ENCODE measurements around the gene PCCA.
"Not testable (repeated sequence)": the region's sequence is repeated elsewhere in the genome, so short reads cannot be mapped to it uniquely, and the experiment has no call there.

PCCA gene

DNA sequence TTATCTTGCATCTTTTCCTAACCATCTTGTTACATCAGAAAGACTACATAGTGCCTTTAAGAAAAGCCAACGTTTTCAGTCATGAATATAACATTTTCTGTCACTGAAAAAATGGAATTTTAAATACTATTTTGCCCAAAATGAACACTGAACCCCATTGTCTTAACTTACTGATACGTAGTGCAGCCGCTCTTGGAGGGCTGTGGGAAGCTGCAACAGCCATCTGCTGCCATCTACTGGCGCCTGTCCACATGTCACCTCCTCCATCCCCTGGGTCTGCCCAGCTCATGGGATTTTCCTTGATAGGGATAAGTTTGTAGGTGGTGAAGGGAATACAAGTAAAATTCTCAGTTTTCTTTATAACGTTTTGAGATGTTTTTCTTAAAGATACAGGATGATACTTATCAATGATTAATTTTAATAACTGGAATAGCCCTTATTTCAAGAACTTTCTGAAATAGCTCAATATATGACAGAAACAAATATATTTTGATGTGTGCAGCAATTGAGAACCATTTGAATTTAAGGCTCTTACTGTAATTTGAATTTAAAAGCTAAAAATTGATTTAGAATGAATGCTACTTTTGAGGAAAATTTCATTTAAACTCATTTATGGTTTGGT is 426.0 kb downstream of the PCCA start:
- DNase-seq, result peak; percentile 67

DNA sequence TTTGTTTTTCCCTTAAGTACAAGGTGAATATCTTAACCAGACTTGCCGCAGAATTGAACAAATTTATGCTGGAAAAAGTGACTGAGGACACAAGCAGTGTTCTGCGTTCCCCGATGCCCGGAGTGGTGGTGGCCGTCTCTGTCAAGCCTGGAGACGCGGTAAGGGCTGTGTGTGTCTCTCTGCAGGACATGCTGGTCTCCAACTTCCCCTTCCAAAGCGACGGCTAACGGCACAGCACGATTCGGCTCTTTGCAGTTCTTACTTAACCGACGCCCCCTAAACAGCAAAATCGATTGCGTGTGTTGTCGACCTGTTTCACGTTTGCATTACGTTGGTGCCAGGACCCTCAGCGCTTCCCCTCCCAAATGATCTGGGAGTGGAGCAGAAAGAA is 426.5 kb downstream of the PCCA start:
- DNase-seq, result no peak

DNA sequence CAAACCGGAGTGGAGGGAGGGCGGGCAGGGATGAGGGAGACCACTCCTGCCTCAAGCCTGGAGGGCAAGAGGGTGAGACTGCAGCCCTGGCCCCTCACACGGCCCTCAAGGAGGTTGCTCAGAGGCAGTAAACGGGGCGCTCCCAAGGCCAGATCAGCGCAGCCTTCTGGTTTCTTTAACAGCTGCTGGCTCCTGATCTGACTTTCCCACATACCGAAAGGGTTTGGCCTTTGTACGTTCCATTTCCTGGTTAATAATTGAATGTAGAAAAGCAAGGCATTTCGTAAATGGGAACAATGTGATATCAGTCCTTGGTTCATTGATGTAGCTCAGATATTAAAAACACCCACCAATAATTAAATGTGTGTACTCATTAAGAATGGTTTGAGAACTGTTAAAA is 428.2 kb downstream of the PCCA start:
- no peak for DNase-seq

DNA sequence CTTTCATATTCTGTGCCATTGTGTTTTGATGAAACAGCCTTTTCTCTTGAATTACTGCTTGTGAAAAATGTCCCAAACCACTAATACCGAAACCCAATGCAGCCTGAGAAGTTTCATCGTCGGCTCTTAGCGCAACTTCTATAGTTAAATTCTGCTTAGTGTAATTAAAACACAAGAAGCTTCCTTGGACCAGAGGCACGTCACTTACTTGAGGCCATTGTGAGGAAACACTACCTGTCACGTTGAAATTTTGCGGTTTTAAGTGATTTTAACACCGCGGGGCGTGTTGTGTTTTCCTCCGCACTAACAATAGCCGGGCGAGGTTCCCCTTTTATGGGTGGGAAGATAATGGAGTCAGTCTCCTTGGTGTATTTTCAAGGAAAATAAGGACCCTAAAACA is 428.8 kb downstream of the PCCA start:
- no peak for DNase-seq

DNA sequence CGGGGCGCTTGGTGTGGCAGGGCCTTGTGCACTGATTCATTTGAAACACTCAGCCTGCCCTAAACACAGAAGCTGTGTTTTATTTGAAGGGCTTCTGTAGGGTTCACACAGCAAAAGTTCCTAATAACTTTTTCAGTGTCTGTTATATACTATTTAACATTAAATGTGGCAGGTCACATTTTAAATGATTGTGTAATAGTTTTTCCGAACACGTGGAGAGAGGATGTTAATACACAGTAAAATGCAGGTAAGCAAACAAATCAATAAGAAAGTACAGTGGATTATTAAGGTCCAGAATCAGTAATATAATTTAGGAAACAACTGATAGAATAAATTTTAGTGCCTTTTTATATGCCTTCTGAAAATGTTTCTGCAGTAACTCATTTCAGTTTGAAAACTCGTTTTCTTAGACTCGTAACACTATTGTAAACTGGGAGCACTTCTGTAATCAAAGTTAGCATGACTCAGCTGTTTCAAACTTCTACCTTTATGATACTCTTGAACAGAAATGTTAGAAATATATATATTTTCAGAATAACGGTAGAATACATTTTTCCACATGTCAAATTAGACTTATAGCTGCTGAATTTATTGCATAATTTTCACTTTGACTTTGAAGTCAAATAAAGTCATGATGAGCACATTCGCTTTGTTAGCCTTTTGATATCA is 429.6 kb downstream of the PCCA start:
- no peak for DNase-seq

DNA sequence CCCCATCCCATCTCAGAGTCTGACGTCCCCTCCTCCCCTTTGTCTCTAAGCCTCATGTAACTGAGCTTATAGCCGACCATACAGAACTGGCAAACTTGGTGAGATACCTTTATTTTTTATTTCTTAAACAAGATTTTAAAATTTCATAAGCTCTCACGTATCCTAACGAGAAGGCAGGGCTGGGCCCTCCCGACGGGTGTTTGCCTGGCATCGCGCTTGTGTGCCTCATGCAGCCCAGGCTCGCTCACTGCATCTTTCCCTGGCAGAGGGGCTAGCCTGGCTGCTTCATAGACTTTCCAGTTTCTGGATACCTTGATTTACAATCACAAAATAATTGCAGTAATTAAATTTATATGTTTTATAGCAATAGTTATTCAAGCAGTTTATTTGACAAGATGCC is 430.7 kb downstream of the PCCA start:
- no peak for DNase-seq

DNA sequence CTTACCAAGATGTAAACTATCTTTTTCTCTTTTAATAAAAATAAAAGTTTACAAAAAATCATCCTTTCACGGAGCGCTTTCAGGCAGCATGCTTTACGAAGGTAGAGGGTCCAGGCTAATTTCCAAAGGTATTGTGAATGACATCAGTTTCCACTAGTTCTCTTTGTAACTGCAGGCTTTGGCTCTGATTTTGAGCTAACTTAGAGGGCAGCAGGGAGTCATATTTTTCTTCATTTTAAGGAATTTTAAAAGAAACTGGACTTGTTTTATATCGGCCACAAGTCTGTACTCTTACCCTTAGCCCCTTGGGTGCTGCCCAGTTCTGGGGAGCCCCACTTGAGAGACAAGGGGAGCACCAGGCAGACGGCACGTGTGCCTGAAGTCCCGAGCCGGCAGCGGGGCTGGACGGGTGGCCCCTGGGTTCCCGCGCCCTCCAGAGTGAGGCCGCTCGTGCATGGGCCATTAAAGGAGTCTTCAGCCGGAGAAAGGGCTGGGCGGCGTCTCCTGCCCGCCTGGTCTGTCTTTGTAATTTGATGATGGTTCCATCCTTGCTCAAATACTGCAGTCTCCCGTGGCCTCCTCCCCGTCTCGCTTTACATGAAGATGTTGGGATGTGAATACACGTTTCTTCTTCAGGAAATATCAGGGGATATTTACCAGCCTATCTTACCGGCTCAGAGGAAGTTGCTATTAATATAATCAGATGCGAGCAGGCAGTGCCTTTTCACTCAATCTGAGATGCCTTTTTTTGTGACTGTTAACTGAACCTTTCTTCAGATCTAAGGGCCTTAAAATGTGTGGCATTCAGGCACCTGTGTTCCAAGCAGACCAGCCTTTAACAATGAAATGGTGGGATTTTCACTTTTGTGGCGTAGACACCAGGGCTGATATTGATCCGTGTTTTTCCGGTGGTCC is 432.3 kb downstream of the PCCA start:
- no peak for DNase-seq

DNA sequence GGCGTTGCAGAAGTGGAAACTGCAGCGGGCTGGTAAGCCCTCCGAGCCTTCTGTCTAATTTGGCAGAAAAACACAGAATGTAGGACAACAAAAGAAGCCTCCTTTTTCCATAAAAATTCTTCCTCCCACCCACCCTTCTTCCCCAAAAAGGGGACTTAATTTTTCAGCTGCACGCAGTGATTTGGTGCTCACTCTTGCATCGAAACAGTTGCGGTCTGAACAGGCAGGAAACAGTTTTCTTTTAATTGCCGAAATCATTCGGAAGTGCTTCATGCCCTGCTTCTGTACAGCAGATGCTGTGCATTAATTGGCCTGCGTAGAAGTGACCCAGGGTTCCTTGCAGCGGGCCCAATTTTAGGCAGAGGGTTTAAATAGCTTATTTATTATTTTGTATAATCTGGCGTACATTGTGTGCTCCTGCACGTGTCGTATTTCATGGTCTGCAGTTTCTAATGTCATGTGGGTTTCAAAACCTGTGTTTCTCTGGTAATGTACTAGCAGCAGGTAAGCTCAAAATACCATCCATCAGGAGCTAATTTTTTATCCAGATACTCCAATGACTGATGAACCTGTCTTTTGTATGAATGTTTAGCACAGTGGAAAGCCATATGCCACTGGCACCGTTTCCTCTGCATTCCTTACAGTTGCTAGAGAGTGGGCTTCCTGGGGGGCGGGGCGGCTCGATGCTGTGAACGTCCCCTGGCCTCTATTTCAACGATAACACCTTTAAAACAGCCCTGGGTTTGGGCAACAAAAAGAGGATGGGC is 433.1 kb downstream of the PCCA start:
- no peak for DNase-seq

DNA sequence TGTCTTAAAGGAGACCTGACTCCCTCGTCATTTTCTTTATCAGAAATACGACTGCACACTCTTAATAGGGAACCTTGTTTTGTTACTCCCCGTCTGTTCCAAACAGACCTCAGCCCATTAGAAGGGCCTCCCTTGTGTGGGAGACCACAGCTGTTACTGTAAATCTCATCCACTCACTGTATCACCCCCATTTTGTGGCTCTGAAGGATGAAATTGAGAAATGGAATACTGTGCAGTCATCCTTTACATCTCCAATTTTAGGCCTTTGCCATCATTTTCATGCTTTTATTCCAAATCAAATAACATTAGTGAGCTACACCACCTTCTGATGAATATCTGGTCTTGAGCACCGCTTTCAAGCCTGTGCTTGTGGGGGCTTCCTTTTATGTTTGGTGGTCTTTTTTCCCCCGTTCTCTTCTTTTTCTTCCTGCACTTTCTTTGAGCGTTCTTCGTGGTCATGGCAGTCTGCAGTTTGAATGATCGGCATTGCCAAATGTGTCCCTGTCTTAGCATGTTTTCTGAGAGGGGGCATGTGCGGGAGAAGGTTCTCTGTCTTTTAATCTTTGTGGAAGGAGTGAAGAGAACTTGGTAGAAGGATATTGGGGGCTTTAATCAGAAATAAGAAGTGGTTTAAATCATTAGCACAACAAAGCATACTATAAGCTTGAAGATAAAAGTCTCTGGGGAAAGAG is 433.9 kb downstream of the PCCA start:
- no peak for DNase-seq

DNA sequence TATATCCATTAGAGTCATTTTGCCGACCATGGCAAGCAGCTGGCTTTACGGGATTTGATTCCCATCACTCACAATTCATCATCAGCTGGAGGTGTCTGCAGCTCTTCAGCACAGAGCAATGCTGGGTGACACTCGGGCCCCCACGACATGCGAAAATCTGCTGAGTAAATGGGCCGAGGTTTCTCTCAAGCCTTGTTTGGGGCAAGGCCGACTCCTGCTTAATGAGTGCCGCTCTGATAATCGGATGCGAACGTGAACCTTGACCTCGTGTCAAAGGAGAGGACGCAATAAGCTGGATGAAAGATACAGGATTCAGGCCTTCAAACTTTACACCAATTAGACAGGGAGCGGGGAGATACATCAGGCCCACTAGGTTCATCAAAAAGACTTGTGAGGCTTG is 434.5 kb downstream of the PCCA start:
- DNase-seq, result no peak

DNA sequence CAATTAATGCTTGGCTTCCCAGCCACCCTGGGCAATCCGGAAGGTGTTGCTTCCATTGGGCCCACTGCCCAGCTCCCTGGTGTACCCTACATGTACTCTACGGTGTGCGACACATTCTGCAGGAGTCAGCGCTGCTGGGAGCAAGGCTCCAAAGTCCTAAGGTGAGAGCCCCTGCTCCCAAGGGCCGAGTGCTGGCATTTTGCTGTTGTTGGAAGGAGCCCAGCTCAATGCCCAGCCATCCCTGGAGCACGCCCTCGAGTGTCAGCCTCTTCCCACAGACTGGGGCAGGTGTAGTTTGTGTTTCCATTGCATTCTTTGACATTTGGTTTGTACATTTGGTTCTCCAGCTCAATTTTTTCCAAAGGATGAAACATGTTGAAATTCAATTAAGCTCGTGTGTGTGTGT is 435.1 kb downstream of the PCCA start:
- no peak for DNase-seq

DNA sequence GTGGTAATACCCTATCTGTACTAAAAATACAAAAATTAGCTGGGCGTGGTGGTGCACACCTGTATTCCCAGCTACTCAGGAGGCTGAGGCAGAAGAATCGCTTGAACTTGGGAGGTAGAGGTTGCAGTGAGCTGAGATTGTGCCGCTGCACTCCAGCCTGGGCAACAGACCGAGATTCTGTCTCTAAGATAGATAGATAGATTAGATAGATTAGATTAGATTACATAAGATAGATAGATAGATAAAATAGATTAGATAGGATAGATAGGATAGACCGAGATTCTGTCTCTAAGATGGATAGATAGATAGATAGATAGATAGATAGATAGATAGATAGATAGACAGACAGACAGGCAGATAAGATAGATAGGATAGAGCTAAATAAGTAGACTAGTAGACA is 435.8 kb downstream of the PCCA start:
- not testable (repeated sequence) for DNase-seq

DNA sequence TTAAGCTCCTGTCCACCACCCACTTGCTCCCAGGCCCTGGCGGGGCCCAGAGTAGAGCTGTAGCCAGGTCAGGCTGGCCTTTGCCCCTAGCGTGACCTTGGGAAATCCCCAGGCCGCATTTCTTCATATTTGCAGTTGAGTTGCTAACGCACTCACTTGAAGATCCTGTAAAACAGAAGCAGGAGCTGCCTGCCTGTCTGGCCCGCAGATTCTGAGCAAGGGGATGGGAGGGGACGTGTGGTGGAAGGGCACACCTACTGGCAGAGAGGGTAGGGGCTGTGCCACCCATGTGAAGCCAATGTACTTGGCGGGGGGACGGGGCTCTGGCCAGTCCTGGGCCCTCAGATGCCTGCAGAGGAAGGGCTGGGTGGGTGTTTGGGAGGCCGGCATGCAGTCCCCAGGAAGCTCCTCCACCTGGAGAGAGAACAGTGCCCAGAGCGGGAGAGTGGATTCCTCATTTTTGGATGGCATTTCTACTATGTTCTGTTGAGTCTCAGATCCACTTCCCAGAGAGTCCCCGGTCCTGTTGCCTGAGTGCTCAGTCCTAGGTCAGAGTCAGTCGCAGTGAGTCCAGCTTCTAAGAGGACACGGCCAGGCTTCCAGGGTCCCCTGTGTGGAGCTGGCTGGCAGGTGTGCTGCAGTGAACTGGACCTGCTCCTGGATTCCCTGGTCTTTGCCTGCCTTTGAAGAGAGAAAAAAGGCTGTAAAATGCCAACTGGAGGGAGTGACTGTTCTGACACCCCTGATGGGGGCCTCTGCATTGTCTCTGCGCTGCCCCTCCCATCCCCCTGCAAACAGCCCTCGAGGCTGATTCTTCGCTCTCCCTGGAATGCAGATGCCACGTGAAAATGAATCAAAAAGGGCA is 436.8 kb downstream of the PCCA start:
- no peak for DNase-seq

DNA sequence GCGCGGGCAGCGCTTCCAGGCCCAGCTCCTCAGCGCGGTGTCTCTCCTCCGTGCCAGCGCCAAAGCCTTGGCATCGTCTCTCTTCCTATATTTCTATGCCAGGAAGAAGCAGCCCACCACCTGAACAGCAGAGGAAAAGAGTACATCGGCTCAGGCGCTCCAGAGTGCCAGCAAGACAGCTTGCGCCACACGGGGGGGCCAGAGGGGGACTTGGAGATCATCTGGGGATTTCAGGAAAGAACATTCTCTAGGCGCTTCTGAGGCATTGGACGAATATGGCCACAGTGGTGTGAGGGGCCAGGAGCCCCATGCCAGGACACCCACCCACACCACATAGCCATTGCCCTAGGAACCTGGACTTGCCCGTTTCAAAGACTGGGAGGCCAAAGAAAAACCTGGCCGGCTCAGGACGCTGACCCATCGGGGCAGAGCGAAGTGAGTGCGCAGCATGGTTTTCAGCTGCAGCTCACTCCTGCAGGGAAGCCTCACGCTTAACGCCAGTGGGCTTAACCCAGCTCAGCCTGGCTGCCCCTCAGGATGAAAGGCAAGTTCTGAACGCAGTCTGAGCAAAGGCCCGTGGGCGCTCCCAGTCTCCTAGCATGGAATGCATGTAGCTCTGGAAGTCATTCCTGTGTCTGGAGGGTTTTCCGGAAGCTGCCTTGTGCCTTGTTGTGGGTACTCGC is 437.6 kb downstream of the PCCA start:
- DNase-seq, result no peak

DNA sequence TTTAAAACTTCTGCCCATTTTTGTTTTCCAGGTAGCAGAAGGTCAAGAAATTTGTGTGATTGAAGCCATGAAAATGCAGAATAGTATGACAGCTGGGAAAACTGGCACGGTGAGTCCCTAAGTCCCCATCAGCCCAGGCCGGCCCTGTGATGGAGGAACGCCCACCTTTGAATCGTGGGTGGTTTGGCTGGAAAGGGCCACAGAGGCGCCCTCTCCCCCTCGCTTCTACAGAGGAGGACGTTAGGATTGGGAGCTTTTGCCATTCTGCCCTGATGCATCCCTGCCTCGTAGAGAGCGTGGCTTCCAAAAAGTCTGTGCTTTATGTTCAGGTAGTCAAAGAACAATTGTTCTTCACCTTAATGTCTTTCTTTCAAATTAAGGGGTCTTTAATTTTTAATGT is 438.8 kb downstream of the PCCA start:
- no peak for DNase-seq

DNA sequence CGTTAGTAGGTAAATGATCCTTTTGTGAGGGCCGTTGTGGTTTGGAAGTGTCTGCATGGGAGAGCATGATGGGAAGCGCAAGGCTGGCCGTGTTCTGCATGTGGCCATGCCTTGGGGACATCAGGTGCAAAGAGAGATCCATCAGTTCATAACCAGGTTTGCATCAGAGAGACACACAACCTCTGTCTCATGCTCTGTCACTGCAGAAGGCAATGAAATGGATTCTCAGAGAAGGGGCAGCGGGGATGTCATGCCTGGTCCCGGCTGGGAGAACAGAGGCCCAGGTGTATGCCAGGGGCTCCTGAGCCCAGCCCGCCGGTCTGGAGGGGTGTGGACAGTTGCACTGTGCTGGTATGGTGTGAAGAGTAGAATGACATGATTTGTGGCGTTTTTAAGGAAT is 439.5 kb downstream of the PCCA start:
- DNase-seq, result no peak

DNA sequence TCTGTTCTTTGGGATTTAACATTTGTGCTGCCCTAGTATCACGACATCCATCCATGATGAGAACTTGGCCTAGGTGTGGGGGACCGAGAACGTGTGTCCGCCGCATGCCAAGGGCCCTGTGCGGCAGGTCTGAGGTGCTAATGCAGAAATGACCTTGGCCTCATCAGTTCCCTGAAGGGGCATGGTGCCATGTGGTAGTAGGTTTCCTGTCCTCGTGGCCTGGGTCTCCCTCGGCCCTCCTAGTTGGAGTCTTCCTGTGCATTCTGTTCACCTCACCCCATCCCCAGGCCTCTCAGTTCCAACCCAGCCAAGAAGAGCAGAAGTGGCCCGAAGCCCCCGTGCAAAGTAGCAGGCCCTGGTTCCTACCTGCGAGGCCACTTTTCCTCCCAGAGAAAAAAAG is 439.9 kb downstream of the PCCA start:
- DNase-seq, result no peak

DNA sequence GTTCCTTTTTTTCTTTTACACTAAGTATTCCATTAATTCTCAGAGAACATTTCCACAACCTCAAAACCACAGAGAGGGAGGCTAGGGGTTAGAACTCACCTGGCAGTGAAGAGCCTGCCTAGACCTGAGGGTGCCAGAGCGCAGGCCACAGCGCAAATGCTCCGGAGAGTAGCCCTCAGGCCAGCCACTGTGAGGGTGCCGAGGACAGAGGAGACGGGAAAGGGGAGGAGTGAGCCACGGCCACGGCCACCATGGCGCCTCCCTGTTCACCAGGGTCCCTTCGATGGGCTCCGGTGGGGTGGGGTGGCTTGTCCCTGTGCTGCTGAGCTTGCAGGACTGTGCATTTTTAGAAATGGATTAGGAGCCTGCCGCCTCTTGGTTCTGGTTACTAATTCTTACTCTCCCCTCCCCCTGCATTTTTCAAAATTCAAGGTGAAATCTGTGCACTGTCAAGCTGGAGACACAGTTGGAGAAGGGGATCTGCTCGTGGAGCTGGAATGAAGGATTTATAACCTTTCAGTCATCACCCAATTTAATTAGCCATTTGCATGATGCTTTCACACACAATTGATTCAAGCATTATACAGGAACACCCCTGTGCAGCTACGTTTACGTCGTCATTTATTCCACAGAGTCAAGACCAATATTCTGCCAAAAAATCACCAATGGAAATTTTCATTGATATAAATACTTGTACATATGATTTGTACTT is 440.9 kb downstream of the PCCA start:
- DNase-seq, result no peak

DNA sequence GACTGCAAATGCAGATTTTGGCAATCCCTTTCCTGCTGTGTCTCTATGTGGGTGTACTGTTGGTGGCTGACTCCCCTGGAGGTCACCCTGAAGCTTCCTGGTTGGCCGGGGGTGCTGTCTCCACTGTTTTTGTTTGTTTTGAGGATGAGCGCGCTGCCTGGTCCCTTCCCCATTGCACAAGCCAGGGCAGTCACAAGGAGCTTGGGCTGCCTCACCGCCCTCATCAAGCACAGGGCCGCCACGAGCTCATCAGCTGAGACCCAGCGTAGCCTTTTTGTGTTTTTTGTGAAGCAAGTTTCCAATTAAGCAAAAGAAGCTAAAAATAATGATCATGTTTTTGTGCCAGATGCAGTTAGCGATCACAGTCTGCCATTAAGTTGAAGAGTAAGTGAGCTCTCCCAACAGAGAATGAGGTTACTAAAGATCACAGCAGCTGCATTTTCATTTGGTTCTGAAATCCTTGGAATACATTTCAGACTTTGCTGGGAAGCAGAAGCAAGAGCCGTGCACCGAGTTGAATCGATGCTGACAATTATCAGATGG is 441.8 kb downstream of the PCCA start:
- no peak for DNase-seq

Measured in GDM1 (cell line).